Left kidney (tissue), 2 donors: ENCODE data around the gene SMARCD2. TPM values are rescaled to one million over a fixed set of nuclear protein-coding genes. Genes with fewer than 3 reads are reported as not detected.
"Not testable (repeated sequence)": the region's sequence is repeated elsewhere in the genome, so short reads cannot be mapped to it uniquely, and the experiment has no call there.

Experiments used
- DNase-seq: peaks from one replicate; pipeline ENCODE4 v3.0.0-alpha.2; 2013
- polyA plus RNA-seq: library from polyadenylated mRNA; unstranded; fragments of 120-200 nt; gene quantifications from one replicate; pipeline ENCODE4 v1.2.1, GENCODE V29; 2013; ENCODE audit not compliant: insufficient read length

SMARCD2 gene
- polyA plus RNA-seq, 1 donor, result 58.9 TPM

- DNase-seq, result no peak
Observed at GRCh38 chr17:63809970-63810369, 32.5 kb downstream of the SMARCD2 start.

DNA sequence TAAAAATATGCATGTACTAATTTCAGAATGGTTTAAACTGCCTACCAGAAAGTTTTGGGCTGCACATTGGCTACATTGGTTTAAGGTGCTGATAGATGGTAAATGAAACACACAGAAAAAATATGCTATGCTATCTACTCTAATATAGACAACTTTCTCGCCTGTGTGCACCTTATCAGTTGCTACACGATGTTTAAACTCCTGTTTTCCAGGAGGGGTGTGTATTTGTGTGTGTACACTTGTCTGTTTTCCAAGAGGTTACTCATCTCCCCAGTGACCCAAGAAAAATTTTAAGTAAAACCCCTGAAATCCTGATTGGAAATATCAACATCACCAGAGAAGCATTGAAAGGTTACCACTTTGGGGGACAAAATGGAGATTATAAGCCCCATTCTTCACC lies 36.9 kb downstream of the SMARCD2 start:
- no peak for DNase-seq

DNA sequence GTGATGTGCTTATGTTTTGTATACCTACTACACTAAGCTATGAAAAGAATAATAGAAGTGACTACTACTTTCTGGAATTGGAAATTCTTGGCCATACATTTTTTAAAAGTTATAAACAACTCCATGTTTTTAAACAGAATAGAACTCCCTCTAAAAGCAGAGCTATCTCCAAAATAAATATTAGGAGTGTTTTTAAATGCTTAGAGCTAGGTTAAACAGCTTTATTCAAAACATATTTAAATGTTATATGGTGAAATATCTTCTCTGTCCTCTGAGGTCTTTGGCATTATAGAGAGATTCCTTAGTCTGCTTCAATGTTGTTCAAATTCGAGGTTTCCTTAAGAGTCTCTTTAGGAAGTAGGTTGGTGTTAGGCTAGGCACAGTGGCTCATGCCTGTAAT lies 38.2 kb downstream of the SMARCD2 start:
- no peak for DNase-seq

- DNase-seq, result no peak
Observed at GRCh38 chr17:63800783-63801182, 41.7 kb downstream of the SMARCD2 start.

- DNase-seq, result no peak
Observed at GRCh38 chr17:63798572-63799106, 43.8 kb downstream of the SMARCD2 start.

- DNase-seq, result not testable (repeated sequence)
Observed at GRCh38 chr17:63796375-63796774, 46.1 kb downstream of the SMARCD2 start.

DNA sequence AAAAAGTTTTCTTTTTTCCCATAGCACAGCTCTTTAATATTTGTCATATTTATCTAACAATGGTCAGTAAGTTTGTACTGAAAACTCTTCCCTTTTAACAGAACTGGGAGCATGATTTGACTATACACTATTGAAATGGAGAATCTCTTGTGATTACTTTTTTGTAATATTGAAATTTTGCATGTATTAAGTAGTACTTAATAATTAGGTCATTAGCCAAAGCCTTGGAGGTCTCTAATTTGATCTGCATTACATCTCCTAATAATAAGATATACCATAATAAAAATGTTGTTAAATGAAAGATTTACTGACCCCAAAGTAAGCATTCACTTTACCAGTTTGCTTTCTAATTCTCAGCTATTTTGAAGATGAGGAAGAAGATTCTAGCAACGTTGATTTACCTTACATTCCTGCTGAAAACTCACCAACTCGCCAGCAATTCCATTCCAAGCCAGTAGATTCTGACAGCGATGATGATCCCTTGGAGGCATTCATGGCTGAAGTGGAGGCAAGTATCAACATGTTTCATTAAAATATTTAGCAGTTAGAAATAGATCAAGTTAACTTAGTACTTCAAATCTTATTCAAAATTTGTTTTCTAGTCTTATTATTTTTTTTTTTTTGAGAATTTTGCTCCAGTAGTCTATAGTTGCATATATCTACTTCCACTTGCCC lies 50.3 kb downstream of the SMARCD2 start:
- DNase-seq, result no peak

DNA sequence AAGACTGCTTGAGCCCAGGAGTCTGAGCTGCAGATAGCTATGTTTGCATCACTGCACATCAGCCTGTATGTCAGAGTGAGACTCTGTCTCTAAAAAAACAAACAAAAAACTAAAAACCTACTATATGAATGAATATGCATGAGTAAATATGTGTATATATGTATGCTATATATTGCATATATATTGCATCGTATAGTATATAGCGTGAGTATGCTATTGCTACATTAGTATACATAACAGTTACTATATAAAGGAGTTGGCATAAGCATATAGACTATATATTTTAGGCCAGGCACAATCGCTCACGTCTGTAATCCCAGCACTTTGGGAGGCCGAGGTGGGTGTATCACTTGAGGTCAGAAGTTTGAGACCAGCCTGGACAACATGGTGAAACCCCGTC lies 52.4 kb downstream of the SMARCD2 start:
- DNase-seq, result no peak

DNA sequence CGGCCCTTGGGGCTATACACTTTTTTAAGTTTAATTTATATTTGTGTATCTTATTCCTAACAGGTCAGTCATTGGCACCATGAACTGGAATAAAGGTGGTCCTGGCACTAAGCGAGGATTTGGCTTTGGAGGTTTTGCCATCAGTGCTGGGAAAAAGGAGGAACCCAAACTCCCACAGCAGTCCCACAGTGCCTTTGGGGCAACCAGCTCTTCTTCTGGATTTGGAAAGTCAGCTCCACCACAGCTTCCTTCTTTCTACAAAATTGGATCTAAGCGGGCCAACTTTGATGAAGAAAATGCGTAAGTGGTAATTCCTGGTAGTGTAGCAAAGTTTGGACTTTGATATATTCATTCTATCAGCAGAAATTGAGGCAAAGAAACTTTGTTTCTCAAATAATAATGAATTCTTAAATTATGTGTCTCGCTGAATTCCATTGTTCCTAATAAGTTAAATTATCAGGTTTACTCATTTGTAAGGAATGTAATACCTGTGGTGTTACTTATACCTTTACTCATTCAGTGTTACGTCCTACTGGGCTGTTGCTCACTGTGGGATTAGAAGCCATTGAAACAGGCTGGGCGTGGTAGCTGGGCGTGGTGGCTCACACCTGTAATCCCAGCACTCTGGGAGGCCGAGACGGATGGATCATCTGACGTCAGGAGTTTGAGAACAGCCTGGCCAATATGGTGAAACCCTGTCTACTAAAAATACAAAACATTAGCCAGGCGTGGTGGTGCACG lies 55.3 kb downstream of the SMARCD2 start:
- no peak for DNase-seq

- DNase-seq, result no peak
Observed at GRCh38 chr17:63786117-63786516, 56.4 kb downstream of the SMARCD2 start.

DNA sequence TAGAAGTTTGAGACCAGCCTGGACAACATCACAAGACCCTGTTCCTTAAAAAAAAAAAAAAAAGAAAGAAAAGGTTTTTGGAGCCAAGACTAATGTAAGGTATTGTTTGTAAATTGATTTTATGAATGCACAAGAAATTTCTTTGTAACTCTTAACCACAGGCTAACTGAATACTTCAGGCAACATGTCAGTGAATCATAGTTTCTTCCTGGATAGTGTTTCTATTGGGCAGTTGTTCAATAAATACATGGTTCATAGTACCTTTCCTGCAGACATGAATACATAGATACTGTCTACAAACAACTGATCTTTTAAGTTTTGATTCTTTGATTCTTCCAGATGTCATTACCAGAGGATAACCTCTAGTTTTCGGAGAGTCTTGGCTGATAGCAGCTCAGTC lies 56.9 kb downstream of the SMARCD2 start:
- DNase-seq, result no peak

DNA sequence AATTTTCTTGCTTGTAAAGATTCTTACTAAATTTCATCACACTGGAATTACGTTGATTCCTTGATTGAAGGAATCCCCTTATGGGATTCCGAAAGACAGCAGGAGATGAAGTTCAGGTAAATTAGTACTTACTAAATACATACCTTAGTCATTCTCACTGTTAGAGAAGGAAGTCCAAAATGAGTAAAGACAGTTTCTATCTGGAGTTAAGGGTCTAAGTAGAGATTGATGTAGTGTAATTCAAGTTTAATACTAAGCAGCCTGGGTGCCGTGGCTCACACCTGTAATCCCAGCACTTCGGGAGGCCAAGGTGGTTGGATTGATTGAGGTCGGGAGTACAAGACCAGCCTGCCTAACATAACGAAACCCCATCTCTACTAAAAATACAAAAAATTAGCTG lies 59.0 kb downstream of the SMARCD2 start:
- DNase-seq, result no peak

Other genes starting within 250 kb of the SMARCD2 start
- gene TACO1, start 241.8 kb downstream of the SMARCD2 start, polyA plus RNA-seq, result 26.1 TPM
- gene MAP3K3, start 220.3 kb downstream of the SMARCD2 start, polyA plus RNA-seq, result 33.8 TPM
- gene LIMD2, start 142.6 kb downstream of the SMARCD2 start, polyA plus RNA-seq, result 22.9 TPM
- 92.9 TPM for gene STRADA, start 100.9 kb downstream of the SMARCD2 start, polyA plus RNA-seq
- 110 TPM for gene CCDC47, start 69.1 kb downstream of the SMARCD2 start, polyA plus RNA-seq
- 254 TPM for gene DDX42, start 68.5 kb downstream of the SMARCD2 start, polyA plus RNA-seq
- 181 TPM for gene PSMC5, start 15.3 kb downstream of the SMARCD2 start, polyA plus RNA-seq
- gene FTSJ3, start 15.0 kb downstream of the SMARCD2 start, polyA plus RNA-seq, result 68.1 TPM
- 0.20 TPM for gene CSH2, start 31.0 kb upstream of the SMARCD2 start, polyA plus RNA-seq
- not detected for gene GH2, start 39.3 kb upstream of the SMARCD2 start, polyA plus RNA-seq
- gene CSH1, start 53.9 kb upstream of the SMARCD2 start, polyA plus RNA-seq, result not detected
- not detected for gene CSHL1, start 68.6 kb upstream of the SMARCD2 start, polyA plus RNA-seq
- gene GH1, start 76.2 kb upstream of the SMARCD2 start, polyA plus RNA-seq, result not detected
- gene CD79B, start 89.6 kb upstream of the SMARCD2 start, polyA plus RNA-seq, result 2.1 TPM
- 0.86 TPM for gene SCN4A, start 130.2 kb upstream of the SMARCD2 start, polyA plus RNA-seq
- gene PRR29, start 155.7 kb upstream of the SMARCD2 start, polyA plus RNA-seq, result 2.5 TPM
- gene ICAM2, start 177.9 kb upstream of the SMARCD2 start, polyA plus RNA-seq, result 23.1 TPM